RKO (cell line): ENCODE data around the gene FUT6.
"Not testable (repeated sequence)": the region's sequence is repeated elsewhere in the genome, so short reads cannot be mapped to it uniquely, and the experiment has no call there.

Source experiments
- DNase-seq: peaks from one replicate; pipeline ENCODE4 v3.0.0-alpha.2; 2016; ENCODE audit warnings: low spot score

Gene FUT6

GRCh38 chr19:5785423-5785822 lies 54.1 kb downstream of the FUT6 start:
- DNase-seq, result no peak

GRCh38 chr19:5784581-5785147 lies 54.8 kb downstream of the FUT6 start, which contains the start of gene PRR22:
Gene PRR22 (minus strand): TSS chr19:5784746. CDS start chr19:5784660, 86 bp downstream.
- no peak for DNase-seq

- no peak for DNase-seq
These were observed 56.3 kb downstream of the FUT6 start for GRCh38 chr19:5782945-5783919.

GRCh38 chr19:5782322-5782721 lies 57.2 kb downstream of the FUT6 start:
- DNase-seq, result no peak

- not testable (repeated sequence) for DNase-seq
These were observed 58.6 kb downstream of the FUT6 start for GRCh38 chr19:5780916-5781315.
